T-helper 2 cell (primary cell): Measurements from ENCODE around the gene SLC30A1.

Source experiments
- DNase-seq, 5 experiments: peaks; one replicate each; pipeline versions ENCODE4 v3.0.0 to v3.0.0-alpha.2; 2012 to 2022

The SLC30A1 gene

DNA sequence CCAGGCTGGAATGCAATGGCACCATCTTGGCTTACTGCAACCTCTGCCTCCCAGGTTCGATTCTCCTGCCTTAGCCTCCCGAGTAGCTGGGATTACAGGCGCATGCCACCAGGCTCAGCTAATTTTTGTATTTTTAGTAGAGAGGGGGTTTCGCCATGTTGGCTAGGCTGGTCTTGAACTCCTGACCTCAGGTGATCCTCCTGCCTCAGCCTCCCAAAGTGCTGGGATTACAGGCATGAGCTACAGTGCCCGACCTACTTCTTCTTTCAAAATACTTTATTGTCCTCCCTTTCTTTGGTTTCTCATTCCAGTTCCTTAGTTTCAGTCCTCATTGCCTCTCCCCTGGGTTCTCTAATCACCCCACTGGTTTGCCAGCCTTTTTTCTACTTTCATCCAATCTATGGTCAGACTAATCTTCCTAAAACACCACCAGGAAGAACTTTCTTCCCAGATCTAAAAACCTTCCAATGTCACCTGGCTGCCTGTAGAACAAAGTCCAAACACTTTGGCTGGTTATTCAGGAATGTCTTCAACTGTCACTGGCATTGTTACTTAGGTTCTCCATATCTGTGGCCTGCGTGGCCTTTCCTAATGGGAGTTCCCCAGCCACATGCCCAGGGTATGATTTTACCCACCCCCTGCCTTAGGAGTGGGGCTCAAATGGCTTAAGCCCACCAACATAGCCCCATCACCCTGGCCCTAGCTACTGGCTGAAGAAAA lies 29.0 kb upstream of the SLC30A1 start:
- DNase-seq, result no peak

GRCh38 chr1:211606914-211607753 lies 28.2 kb upstream of the SLC30A1 start:
- DNase-seq, result peak in 1 of 5 experiments; percentile 67

DNA sequence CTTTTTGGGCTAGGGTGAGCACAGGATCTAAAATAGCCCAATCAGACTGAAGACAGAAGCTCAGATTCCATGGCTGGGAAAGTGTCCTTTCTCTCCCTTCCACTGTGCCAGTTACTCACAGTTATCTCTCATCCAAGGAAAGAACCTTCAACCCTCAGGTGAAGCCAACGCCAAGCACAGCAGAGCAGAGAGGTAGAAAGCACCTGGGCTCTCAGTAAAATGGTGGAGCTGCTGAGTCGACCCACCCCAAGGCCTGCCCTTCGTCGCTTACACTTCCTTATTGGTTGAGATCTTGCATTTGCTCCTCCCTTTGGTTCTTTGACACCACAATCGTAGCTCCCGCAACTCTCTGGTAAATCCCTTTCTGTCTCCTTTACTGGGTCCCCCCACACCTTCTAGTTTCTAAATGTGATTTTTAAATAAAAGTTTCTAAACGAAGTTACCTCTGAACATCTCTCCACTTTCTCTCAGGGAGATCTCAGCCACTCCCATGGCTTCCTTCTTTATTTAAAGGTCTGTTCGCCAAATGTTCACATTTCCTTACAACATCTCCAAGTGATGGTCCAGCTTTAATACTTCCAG lies 27.5 kb upstream of the SLC30A1 start:
- peak in 1 of 5 experiments; percentile 48 for DNase-seq

DNA sequence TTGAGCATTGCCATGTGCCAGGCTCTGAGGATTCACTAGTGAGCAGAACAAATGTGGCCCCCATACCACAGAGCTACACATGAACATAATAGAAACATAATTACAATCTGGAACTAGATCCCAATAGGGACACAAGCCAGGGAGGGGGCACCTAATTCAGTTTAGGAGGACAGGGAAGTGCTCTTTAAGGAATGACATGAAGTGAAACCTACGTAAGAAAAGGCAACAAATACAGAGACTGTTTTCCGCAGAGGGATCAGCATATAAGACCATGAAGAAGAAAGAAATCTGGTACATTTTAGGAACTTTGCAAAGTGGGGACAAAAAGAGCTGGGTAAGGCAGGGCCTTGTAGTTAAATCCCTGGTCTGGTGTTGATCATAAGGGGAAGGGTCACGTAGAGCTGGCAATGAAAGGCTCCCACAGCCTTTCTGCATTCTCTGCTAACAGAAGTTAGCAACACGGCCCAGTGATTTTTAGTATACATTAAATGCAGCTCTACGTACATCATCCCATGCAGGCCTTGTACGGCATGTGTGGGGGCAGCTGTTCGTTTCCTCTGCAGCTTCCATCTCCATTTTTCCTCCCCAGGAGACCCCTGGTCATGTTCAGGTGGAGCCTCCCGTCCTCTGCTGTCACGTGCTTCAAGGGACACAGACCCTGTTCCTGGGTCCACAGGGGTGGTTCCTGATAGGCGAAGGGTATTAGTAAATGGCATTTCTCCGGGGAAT lies 26.8 kb upstream of the SLC30A1 start:
- no peak for DNase-seq

DNA sequence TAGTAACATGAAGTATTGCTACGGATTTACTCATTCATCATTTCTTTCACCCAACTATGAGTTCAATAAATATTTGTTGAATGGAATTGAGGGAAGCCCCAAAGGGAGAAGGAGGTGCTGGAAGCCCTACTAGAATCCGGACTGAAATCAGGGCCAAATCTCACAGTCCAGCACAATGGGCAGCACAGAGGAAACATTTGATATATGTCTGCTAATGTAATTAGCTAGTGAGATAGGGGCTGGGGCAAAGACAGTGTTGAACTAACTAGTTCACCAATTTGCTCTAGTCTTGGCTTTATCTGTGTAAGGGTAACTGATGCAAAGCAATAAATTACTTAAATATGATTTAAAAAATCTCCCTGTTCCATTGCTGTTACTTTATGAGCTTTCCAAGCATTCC lies 26.1 kb upstream of the SLC30A1 start:
- DNase-seq, result no peak

GRCh38 chr1:211604548-211604947 lies 25.6 kb upstream of the SLC30A1 start:
- no peak for DNase-seq

DNA sequence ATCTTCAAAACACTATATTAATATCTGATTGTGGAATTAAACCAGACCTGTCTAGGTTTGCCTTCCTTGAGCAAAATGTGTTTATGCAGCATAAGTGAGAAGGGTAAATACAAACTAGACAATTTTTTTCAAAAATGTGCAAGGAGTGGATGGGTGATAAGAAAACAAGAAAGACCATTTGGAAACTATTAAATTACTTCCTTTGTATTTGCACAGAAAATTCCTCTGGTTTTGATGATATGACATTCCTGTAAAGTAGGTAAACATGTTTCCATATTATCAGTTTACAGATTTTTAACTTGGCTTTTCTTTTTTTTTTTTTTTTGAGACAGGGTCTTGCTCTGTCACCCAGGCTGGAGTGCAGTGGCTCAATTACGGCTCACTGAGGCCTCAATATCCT lies 24.8 kb upstream of the SLC30A1 start:
- no peak for DNase-seq

GRCh38 chr1:211603191-211603701 lies 24.3 kb upstream of the SLC30A1 start:
- no peak for DNase-seq

DNA sequence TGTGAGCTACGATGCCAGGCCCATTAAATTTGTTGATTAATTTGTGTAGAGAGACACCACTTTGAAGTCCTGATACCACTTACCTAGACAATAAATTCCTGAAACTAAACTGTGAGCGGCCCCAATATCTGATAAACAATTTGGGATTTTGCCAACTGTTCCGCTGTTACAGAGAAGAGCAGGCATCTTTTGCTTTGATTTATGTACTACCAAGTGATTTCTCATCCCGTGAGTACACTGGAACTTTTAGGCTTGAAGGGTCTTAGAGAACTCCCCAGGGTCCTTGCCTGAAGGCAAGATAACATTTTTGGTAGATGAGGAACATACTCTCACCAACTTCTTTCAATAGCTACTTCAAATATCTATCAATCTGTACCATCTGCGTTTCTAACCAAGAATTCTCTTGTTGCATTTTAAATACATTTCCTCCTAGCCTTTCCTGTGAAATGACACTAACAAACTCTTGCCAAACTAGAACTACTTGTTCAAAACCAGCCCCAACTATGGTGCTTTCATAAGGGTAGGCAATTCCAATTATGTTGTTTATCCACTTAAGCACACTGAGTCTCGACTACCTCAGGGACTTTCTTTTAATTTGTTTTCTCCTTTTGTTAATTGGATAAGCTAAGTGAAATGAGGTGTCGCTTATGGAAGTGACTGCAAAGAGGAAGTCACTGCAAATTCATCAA lies 23.2 kb upstream of the SLC30A1 start:
- DNase-seq, result no peak

DNA sequence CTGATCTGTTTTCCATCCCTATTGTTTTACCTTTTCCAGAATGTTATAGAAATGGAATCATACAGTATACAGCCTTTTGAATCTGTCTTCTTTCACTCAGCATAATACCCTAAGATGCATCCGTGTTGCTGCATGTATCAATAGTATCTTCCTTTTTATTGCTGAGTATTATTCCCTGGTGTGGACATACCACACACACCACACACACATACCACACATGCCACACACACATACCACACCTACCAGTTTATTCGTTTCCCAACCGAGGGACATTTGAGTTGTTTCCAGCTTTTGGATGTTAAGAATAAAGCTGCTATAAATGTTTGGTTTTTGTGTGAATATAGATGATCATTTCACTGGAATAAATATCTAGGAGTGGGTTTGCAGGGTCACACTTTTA lies 22.2 kb upstream of the SLC30A1 start:
- no peak for DNase-seq

GRCh38 chr1:211599250-211599649 lies 20.3 kb upstream of the SLC30A1 start:
- no peak for DNase-seq

GRCh38 chr1:211598514-211598913 lies 19.6 kb upstream of the SLC30A1 start:
- DNase-seq, result no peak

- no peak for DNase-seq
These were observed 17.6 kb upstream of the SLC30A1 start for GRCh38 chr1:211596418-211597181.

DNA sequence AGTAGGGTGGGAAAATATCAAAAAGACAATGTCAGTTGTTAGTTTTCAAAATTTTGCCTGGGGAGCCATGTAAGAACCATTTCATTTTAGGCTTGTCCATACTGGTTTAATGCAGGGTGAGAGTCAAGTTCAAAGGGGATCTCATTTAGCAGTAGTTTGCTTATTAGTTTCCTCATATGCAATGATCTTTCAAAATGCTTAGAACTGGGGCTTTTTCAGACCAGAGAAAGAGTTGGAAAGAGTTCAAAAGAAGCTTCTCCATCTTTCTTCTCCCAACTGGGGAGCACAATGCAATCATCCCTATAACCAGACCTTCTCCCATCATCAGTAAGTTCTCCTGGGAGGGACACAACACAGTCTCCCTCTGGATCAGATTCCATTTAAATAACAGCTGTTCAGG lies 16.5 kb upstream of the SLC30A1 start:
- DNase-seq, result no peak

DNA sequence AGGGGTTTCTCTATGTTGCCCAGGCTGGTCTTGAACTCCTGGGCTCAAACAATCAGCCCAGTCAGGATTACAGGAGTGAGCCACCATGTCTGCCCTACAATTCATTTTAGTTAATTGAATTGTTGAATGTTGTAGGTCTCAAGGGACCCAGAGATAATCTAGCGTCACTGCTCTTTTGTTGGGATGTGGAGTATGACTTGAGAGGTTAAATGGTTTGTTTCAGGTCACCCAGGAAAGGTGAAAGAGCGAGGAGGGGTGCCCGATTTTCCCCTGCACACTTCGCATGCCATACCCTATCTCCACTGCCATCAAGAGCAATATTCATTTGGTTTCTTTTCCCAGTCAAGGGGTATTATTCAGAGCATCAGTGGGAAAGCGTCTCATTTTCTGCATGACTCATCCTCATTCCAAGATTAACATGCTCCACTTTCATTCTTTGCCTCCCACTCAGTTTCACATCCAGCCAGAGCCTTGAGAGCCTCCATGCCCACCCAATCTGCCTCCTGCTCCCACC lies 13.1 kb upstream of the SLC30A1 start:
- DNase-seq, result no peak

DNA sequence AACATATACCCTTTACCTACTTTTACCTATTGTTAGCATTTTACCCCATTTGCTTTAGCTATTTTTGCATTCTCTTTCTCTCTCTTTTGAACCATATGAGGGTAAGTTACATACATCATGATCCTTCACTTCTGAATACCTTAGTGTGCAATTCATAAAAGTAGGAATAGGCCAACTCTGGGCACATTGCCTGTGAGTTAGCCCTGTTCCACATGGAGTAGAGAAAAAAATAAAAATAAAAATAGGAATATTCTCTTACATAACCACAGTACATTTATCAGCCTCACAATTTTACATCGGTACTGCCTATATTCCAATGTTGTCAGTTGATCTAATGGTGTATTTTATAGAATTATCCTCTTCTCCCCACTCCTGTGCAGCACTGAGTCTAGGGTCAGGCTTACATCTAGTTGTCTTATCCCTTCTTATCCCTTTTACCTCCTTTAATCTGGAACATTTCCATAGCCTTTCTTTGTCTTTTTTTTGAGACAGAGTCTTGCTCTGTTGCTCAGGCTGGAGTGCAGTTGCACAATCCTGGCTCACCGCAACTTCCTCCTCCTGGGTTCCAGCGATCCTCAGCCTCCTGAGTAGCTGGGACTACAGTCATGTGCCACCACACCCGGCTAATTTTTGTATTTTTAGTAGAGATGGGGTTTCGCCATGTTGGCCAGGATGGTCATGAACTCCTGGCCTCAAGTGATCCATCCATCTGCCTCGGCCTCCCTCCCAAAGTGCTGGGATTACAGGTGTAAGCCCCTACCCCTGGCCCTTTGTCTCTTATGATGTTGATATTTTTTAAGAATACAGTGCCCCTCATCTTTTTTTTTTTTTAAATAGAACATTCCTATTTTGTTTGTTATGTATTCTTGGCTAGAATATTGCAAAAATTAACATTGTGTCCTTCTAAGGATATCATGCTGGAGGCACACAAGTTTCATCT lies 11.1 kb upstream of the SLC30A1 start:
- DNase-seq, result no peak

DNA sequence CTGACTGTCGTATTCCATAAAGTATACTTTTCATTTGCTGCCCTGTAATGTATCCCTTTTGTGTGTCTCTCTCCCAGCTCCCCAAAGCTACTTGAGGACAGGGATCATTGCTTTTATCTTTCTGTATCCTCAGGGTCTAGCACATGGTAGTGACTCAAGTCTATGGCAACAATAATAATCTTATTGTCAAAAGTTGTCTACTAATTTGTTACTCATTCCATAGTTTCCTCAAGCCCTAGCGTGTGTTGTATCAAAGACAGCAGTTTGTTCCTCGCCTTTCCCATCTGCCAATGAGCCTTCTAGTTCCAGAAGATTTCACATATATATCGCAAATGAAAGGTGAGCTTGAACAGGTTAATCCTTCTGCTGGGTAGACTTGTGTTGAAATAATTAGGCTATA lies 9.8 kb upstream of the SLC30A1 start:
- DNase-seq, result no peak

GRCh38 chr1:211587123-211587522 lies 8.2 kb upstream of the SLC30A1 start:
- DNase-seq, result no peak

DNA sequence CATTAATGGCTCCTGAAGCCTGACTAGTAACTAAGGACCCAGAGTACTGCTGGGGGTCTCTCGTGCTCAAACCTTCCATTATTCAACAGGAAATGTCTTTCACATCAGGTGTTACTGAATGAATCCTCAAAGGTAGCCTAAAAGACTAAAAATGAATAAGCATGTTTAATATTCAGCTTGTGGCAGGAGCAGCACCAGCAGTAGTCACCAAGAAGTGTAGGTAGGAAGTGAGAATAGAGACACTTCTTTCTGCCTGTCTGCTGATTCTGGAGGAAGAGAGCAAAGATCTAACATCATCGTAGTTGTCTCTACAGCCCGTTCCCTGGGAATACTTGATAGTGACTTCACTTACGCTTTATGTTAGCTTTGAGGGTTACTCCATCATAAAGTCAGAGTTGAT lies 7.6 kb upstream of the SLC30A1 start:
- no peak for DNase-seq
